HL-60 (cell line): ENCODE measurements around the gene DOK6.

Experiments used
- DNase-seq, 2 experiments: peaks; one replicate each; pipeline ENCODE4 v3.0.0-alpha.2; 2010 to 2020; ENCODE audit warnings: low read depth in 1 of 2, low spot score in 1 of 2
- H3K27ac ChIP-seq: fragments of 250-450 bp; sonication (Bioruptor Pico); replicated peaks from 2 replicates; pipeline ENCODE4 v1.5.1; 2020; ENCODE audit warnings: mild to moderate bottlenecking, moderate library complexity
- H3K27me3 ChIP-seq: fragments of 250-450 bp; sonication (Bioruptor Pico); 2 replicates; pipeline ENCODE4 v1.5.1; 2021; ENCODE audit warnings: mild to moderate bottlenecking, moderate library complexity; ENCODE audit not compliant: insufficient read depth, poor library complexity, severe bottlenecking
- H3K4me3 ChIP-seq: replicated peaks from 2 replicates; pipeline ENCODE4 v1.5.1; 2011; ENCODE audit warnings: mild to moderate bottlenecking, control low read depth, low read length; ENCODE audit not compliant: insufficient read depth
- CTCF ChIP-seq: IDR thresholded peaks from one replicate; pipeline ENCODE4 v1.5.1; 2011; ENCODE audit warnings: low read length, control low read depth, inconsistent platforms; ENCODE audit not compliant: insufficient read depth
- GABPA ChIP-seq: IDR thresholded peaks from 2 replicates; pipeline ENCODE4 v1.6.1; 2012; ENCODE audit warnings: low read depth
- POLR2AphosphoS5 ChIP-seq: IDR thresholded peaks from 2 replicates; pipeline ENCODE4 v1.6.1; 2012; ENCODE audit warnings: low read depth
- REST ChIP-seq: IDR thresholded peaks from 2 replicates; pipeline ENCODE4 v1.6.1; 2012; ENCODE audit warnings: low read depth; ENCODE audit not compliant: insufficient replicate concordance
- SPI1 ChIP-seq: IDR thresholded peaks from 2 replicates; pipeline ENCODE4 v1.6.1; 2012; ENCODE audit warnings: low read depth, mild to moderate bottlenecking, borderline replicate concordance

Gene DOK6

GRCh38 chr18:69599377-69599776 lies 198.7 kb downstream of the DOK6 start:
- TF ChIP-seq GABPA (no peak), CTCF (no peak), SPI1 (no peak)
- H3K4me3 ChIP-seq: no peak overlapping the region
- no peaks in the 10 kb centered on the region for H3K27me3 ChIP-seq
- H3K27ac ChIP-seq: no peak overlapping the region
- DNase-seq: no peak

DNA sequence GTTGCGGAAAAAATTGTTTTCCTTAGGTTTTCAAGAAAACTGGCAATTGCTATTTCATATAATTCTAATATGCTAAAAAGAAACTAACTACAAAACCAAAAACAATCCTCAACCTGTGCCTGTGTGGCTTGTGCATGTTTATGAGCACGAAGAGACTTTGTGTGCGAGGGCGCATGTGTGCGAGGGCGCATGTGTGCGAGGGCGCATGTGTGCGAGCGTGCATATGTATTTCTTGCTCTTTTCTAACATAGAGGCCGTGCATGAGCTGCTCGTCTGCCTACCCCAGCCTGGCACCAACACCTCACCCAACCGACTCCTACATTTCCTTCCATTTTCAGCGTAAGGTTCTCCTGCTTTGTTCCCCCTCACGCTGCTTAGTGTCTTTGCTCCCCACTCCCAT lies 211.6 kb downstream of the DOK6 start:
- TF ChIP-seq CTCF (no peak), REST (no peak), POLR2AphosphoS5 (no peak), GABPA (no peak), SPI1 (no peak)
- Histone ChIP-seq H3K4me3 (no peak overlapping the region), H3K27me3 (no peaks in the 10 kb centered on the region), H3K27ac (no peak overlapping the region)
- no peak for DNase-seq

DNA sequence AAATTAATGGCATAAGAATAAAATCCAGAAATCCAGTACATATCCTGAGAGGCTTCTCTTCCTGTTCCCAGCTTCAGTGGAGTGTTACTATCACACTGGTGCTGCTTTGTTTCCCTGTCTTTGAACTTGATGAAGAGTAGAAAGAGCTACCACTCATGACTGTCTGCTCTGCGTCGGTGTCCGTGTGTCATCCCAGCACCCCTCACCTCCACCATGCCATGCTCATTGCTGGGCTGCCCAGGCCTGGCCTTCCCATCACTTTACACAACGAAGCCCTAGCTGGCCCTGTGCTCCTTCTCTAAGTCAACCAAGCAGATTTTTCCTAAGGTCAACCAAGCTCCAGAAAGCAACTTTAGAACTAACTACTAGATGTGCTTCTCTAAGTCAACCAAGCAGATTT lies 215.4 kb downstream of the DOK6 start:
- DNase-seq: no peak
- no peak overlapping the region for H3K4me3 ChIP-seq
- H3K27me3 ChIP-seq: no peaks in the 10 kb centered on the region
- TF ChIP-seq GABPA (no peak), REST (no peak), POLR2AphosphoS5 (no peak)
- H3K27ac ChIP-seq: no peak overlapping the region

DNA sequence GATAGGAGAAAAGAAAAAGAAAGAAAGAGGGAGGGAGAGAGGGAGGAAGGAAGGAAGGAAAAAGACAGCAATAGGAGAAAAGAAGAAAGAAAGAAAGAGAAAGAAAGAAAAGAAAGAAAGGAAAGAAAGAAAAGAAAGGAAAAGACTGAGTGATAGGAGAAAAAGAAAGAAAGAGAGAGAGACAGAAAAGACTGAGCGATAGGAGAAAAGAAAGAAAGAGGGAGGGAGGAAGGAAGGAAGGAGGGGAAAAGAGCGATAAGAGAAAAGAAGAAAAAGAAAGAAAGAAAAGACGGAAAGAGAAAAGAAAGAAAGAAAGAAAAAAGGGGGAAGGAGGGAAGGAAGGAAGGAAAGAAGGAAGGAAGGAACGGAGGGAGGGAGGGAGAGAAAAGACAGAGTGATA lies 216.7 kb downstream of the DOK6 start:
- no peak overlapping the region for H3K27ac ChIP-seq
- no peak for TF ChIP-seq GABPA
- no peak for TF ChIP-seq REST
- TF ChIP-seq SPI1: no peak
- TF ChIP-seq CTCF: no peak
- TF ChIP-seq POLR2AphosphoS5: no peak

More for the DNA sequence above, 216.7 kb downstream of the DOK6 start:
- no peak for DNase-seq
- H3K4me3 ChIP-seq: no peak overlapping the region
- H3K27me3 ChIP-seq: no peaks in the 10 kb centered on the region
